ENCODE measurements around the gene MYL11.
"Not testable (repeated sequence)": the region's sequence is repeated elsewhere in the genome, so short reads cannot be mapped to it uniquely, and the experiment has no call there.

MYL11 gene

DNA sequence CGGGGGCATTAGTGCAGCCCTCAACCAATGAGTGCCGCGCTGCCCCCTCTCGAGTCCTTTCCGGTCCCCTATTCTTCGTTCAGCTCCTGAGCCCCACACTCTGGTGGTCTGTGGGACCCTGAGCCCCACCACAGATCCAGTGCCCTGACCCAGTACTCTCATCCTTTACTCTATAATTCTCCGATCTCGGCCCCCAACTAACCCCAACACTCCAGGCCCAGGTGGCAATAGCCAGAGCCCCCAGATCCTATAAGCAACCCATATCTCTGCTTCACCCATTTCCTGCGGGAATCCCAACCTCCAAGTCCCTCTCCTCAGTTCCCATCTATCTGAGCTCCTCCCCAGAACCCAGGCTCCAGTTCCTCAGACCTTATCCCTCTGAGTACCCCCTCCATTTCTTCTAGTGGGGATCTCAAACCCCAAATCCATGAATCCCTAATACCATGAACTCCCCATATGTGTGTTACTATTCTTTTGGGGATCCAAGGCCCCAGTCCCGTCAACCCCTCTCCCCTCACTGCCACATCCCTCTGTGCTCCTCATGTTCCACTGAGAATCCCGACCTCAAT lies 3.3 kb upstream of the MYL11 start:
- no peak for DNase-seq

DNA sequence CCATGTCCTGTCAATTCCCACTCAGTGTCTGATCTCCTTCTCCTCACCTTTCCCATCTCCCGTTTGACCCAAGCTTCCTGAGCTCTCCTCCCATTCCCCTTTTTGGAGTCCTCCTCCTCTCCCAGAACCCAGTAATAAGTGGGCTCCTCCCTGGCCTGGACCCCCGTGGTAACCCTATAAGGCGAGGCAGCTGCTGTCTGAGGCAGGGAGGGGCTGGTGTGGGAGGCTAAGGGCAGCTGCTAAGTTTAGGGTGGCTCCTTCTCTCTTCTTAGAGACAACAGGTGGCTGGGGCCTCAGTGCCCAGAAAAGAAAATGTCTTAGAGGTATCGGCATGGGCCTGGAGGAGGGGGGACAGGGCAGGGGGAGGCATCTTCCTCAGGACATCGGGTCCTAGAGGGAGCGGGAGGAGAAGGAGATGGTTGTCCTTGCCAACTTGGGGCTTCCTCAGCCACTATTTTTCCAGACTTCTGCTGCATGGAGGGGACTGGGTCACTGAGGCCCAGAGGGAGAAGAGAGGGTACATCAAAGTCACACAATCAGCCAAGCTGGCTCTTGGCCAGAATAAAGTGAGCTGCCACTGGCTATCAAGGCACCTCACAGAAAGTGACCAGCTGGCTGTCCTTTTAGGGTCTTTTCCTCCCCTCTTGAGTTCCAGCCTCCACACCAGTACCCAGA lies 2.4 kb upstream of the MYL11 start:
- DNase-seq, result no peak

DNA sequence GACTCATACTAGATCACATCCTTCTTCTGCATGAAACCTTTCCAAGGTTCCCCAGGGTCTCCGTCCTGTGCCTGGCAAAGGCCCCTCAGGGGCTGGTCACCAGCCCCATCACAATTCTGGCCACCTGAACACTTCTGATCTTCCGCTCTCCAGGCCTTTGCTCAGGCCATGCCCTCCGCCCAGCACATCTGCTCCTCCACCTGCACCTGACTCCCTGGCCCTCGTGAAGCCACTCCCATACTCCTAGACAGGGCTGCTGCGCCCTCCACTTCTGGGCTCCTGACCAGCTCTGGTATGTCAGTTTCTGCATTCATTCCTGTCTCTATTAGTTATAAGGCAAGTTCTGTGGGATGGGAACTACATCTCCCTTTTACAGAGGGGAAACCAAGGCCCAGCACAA lies 1.9 kb upstream of the MYL11 start:
- DNase-seq, result no peak

DNA sequence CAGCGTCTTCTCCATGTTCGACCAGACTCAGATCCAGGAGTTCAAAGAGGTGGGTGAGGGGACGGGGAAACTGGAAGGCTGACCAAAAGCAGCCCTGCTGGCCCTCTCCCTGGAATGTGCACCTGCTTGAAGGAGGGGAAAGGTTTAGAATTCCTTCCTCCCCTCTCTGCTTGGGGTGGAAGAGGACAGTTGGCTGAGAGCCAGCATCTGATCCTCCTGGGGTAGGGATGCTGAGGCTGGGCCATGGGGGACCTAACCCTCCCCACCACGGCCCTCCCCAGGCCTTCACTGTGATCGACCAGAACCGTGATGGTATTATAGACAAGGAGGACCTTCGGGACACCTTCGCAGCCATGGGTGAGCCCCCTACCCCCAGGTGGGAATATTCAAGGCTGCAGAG lies 1.3 kb downstream of the MYL11 start:
- no peak for DNase-seq

DNA sequence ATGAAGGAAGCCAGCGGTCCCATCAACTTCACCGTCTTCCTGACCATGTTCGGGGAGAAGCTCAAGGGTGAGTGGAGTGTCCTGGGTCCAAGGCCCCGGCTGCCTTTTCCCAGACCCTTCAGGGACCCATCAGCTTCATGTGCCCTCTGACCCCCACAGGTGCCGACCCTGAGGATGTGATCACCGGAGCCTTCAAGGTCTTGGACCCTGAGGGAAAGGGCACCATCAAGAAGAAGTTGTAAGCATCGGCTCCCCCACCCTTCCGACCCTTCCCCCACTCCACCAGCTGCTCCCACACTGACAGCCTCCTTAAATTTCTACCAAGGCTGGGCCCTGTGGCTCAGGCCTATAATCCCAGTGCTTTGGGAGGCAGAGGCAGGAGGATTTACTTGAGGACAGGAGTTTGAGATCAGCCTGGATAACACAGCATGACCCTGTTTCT lies 1.9 kb downstream of the MYL11 start:
- DNase-seq, result no peak

DNA sequence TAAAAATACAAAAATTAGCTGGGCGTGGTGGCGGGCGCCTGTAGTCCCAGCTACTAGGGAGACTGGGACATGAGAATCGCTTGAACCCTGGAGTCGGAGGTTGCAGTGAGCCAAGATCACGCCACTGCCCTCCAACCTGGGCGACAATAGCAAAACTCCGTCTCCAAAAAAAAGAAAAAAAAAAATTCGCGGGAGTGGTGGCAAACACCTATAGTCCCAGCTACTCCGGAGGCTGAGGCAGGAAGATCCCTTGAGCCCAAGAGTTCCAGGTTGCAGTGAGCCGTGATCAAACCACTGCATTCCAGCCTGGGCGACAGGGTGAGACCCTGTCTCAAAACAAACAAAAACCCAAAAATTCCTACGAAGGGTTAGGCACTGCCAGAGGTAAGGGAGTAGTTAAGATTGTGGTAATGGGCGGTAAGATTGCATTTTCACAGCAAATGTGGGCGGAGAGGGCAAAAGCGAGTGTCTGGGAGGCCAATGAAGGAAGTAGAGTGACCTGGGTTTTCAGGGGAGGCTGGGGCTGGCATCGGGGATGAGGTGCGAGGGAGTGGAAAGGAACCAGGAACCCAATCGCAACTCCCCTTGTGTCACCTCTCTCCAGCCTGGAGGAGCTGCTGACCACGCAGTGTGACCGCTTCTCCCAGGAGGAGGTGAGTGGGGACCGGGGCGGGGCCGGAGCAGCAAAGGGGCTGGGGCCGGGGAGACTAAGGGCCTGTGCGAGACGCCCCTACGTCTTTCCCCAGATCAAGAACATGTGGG lies 2.6 kb downstream of the MYL11 start:
- DNase-seq, result peak; percentile 37 to 68

DNA sequence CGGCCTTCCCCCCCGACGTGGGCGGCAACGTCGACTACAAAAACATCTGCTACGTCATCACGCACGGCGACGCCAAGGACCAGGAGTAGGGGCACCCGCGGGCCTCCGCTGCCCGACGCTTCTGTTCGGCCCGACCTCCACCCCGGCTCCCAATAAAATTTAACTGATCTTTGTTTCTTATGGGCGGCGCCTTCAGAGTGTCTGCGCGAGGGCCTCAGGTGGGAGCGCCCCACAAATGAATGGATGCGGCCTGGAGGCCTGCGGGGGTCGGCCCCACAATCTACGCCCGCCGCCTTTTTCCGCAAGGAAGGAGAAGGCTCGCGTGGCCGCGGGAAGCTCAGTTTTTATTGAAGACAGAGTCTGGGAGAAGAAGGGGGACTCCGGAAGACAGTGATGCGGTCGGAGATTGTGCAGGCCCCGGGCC lies 3.2 kb downstream of the MYL11 start:
- DNase-seq, result peak; percentile 61 to 68

DNA sequence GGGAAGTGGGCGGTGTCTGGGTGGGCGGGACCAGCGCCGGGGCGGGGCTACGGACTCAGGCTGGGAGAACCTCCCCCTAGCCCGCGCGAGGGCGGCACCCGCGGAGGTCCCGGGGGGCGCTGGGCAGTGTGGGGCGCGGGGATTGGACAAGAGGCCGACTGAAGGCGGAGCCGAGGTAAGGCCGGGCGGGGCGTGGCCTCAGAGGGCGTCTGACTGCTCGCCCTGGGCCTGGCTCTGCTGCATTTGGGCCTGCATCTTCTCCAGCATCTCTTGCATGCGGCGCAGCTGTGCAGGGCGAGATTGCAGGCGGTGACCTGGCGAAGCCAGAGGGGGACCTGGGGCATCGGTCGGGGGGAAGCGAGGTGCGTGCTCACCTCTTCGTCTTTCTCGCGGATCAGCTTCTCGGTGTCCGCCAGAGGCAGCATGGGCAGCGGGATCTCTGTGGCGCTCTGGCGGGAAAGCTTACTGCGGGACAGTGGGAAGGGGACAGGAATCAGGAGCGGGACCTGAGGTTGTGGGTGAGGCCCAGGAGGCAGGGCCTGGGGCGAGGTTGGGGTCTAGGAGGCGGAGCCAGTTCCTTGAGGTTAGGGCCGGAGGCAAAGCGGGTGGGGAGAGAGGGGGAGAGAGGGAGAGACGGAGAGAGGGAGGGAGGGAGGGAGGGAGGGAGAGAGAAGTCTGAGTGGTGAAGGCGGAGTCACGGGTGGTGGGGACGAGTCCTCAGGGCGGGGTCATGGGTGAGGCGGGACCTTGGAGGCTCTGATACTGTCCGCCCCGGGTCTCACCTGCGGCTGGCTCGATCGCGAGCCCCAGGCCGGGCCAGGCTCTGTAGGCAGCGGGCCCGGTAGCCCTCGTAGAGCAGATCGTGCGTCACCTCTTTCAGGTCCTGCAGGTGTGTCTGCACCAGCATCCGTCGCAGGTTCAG lies 3.9 kb downstream of the MYL11 start:
- peak; percentile 71 to 79 for DNase-seq

DNA sequence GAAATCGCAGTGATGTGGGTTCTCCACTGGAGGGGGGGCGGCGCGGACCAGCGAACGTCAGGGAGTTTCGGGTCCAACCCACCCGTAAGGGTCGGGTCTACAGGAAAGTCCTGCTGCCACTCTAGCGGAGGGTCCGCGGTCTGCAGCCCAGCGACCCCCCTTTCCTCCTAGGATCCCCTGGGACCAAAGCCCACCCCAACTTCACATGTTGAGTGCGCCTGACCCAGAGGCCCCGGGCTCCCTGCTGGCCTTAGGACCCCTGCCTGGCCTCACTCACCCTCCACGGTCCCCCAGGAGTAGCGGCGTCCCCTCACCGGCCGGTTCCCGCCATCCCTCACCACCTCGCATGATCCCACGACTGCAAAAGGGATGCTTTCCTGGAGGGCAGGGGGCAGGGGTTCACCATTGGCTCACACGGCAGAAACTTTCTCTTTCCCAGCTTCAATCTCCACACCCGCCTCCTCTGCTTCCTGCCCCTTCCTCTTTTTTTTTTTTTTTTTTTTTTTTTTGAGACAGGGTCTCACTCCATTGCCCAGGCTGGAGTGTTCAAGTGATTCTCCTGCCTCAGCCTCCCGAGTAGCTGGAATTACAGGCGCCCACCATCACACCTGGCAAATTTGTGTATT lies 4.7 kb downstream of the MYL11 start:
- DNase-seq, result no peak

DNA sequence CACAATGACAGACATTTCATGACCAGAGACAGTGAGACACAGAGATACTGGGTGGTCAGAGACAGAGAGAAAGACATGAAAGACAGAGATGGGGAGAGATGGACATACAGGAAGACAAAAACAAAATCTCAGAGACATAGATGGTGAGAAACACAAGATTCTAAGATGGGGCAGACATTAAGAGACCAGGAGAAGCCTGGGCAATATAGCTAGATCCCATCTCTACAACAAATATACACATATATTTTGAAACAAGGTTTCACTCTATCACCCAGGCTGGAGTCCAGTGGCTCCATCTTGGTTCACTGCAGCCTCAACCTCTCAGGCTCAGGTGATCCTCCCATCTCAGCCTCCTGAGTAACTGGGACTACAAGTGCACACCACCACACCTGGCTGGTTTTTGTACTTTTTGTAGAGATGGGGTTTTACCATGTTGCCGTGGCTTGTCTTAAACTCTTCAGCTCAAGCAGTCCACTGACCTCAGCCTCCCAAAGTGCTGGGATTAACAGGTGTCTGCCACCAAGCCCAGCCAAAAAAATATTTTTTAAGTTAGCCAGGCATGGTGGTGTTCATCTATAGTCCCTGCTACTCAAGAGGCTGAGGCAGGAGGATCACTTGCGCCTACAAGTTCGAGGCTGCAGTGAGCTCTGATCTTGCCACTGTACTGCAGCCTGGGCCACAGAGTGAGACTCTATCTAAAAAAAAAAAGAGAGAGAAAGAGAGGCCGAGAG lies 5.6 kb downstream of the MYL11 start:
- DNase-seq, result no peak

DNA sequence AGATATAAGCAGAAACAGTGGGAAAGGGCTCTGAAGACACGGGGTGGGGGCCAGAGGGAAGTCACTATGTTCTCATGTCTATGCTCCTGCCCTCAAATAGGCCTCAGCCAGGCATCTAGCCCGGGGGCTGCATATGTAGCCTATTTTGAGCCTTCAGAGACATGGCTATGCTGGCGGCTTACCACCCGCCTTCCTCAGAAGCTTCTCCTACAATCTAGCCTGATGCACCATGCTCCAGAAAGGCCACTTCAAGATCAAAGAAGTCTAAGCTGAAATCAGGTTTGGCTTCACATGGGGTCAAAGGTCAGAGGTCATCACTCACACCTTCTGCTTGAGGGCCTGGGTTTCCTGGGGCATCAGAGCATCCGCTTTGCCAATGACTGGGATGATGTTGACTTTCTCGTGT lies 6.2 kb downstream of the MYL11 start:
- DNase-seq, result no peak

DNA sequence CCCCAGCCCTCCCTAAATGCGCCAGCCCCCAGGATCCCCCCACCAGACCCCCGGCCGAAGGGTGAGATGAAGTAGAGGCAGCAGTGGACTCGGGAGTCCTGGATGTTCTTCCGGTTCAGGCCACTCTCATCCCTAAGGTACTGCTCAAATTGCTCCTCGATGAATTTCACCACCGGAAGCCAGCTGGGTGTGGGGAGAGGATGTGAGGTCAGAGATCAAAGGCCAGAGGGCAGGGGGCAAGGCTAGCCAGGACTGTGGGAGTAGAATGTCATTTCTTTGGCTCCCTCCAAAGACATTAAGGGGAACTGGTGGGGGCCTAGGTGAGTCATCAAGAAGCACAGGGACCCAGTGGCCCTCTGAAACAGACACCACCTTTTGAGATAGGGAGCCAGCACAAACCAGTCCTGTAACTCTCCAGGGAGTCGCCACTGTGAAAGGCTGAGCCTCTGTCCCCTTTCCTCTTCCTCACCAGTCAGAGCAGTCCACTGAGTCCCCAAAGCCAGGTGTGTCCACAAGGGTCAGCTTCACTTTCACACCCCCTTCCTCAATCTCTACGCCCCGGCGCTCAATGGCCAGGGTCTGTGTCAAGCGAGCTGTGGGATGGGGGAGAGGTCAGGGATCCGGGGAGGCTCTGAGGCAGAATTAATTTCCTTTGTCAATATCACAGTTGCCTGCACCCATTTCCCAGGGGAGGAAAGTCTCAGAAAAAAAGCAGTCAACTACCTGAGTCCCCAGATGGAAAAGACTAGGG lies 6.9 kb downstream of the MYL11 start:
- DNase-seq, result no peak

DNA sequence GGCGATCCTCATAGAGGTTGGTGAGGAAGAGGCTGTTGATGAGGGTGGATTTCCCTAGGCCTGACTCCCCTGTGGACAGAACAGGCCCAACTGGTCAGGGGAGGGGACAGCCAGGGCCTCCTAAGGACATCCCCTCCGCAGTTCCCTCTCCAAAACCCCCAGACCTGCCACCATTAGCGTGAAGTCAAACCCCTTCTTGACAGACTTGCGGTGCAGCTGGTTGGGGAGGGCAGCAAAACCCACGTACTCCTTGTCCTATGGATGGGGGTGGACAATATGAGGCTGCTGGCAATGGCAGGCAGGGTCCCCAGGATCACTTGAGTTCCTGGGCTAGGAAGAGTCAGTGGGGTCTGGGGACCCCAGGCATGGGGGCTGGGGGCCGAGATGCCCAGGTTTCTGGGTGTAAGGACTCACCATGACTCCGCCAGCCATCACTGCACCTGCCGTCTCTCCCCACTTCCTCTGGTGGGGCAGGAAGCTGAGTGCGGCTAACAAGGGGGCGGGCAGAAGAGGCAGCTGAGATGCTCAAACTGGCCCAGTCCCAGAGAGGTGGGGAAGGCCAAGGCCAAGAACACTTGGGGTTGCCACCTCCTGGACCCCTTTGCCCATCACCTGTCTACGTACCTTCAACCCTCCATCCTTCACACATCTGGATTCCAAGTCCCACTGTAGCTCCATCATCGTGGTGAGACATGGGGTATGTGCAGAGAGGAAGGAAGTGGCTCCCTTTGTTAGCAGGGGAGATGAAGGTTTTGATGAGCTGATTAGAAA lies 7.7 kb downstream of the MYL11 start, which contains the start of gene SEPTIN1:
SEPTIN1 (minus strand) TSS at position 451 of the 771 bp plus-strand sequence; CDS start at position 432, 19 bp downstream.
- DNase-seq, result no peak

DNA sequence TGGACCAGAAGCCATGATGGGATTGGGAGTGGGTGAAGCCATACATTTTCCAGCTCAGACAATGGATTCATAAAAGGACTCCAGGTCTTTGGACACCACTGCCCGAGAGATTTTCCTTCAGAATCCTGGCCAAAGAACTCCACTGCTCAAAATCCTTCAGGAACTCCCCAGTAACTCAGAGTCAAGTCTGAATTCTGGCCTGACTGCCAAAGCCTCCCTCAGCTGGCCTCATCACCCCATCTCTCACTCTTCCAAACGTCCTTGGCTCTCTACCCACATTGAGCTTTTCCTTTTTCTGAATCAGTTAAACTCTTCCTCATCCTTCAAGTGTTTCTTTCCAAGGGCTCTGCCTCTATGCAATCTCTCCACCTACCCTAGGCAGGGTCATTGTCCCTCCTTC lies 8.9 kb downstream of the MYL11 start:
- DNase-seq, result no peak

DNA sequence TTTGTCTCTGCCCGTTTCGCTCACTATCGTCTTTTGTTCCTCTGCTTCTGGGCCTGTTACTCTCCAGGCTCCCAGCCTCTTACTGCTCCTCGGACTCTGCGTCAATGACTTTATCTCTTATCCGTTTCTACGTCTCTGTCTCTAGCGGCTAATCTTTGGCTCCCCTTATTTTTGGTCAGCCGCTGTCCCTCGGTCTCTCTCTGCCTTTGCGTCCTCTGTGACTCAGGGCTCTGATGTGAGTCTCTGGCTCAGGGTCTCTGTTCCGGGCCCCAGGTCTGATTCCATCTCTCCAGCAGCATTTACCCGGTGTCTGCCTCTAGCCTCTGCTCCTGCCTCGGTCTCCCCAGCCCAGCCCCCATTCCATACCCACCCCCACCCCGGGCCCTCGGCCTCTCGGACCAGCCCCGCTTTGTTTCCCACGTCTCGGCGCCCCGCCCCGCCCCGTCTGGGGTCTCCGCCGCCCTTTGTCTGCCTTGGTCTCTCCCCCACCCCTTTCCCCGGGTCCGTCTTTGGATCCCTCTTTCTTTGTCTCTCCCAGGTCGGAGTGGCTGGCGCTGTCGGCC lies 20.1 kb downstream of the MYL11 start:
- no peak for DNase-seq

DNA sequence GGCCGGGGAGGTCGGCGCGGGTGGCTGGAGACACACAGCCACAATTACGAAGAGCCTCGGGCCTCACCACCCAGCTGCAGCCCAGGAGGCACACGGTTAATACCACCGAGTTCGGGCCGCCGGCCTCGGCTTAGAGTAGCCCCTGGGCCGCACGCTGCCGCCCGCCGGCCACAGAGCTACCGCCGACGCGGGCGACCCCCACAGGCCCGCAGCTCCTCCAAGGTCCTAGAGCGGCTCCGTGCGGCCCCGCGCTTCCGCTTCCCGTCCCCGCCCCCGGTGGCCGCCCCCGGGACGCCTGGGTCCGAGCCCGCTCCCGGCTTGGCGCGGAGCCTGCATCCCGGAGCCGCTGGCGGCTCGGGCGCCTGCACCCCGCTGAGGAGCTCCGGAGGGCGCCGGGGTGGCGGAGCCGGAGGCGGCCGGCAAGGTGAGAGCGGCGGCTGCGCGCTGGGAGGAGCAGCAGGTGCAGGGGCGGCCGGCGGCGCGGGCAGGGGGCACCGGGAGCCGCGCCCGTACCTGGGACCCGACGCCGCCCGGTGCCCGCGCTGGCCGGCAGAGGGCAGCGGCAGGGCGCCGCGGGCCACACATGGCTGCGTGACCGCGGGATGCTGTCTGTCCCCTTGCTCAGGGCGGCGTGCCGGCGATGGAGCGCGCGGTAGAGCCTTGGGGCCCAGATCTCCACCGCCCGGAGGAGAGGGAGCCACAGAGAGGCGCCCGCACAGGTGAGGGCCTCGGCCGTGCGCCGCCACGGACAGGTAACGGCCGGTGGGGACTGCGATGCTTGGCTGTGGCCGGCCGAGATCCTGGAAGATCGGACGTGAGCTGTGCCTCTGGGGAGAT lies 20.8 kb downstream of the MYL11 start, which contains the start of gene ZNF48:
ZNF48 (plus strand) TSS at position 266 of the 837 bp plus-strand sequence; CDS start at position 641, 375 bp downstream.
- DNase-seq, result peak; percentile 24 to 36

DNA sequence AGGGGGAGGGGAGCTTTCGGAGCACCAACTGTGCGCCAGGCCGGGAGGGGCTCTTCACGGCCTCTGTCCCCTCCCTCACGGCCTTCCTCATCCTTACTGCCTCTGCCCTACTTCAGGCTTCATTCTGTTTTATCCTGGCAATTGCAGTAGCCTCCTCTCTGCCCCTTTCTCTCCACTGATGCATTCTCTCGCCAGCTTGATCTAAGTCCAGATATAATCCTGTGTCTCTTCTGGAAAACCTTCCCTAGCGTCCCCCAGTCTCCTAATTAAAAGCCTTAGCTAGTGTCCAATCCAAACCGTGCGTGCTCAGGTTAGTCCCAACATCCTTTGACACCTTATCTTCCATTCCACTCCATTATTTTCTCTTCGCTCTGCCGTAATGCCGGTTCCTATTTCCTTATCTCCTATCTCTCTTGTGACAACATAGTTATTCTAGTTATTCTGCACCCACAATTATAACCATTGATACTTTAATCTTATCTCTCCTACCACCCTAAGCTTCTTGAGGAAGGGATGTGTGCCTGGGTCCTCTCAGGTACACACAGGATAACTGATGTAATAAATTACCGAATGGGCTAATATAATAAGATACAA lies 21.5 kb downstream of the MYL11 start:
- no peak for DNase-seq

DNA sequence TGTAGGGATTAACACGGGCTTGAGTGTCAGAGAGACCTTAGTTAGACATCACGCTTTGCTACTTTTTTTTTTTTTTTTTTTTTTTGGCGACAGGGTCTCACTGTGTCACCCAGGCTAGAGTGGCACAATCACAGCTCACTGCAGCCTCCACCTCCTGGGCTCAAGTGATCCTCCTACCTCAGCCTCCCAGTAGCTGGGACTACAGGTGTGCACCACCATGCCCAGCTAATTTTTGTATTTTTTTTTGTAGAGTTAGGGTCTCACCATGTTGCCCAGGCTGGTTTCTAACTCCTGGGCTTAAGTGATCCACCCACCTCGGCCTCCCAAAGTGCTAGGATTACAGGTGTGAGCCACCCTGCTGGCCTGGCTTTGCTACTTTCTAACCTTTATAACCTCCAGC lies 22.0 kb downstream of the MYL11 start:
- not testable (repeated sequence) for DNase-seq
